CD4-positive, alpha-beta T cell treated with Interleukin-15 for 1 hour (primary cell): ENCODE measurements around the gene ARSD.
"Not testable (repeated sequence)": the region's sequence is repeated elsewhere in the genome, so short reads cannot be mapped to it uniquely, and the experiment has no call there.

Source experiments
- DNase-seq: peaks from one replicate; pipeline ENCODE4 v3.0.0-alpha.2; 2020

The ARSD gene

GRCh38 chrX:2890536-2891460, 38.3 kb downstream of the ARSD start:
- not testable (repeated sequence) for DNase-seq

- not testable (repeated sequence) for DNase-seq
Observed at GRCh38 chrX:2889706-2890490, 39.2 kb downstream of the ARSD start.

GRCh38 chrX:2889045-2889605, 40.0 kb downstream of the ARSD start:
- no peak for DNase-seq

- DNase-seq = no peak
Observed at GRCh38 chrX:2888309-2888708, 40.8 kb downstream of the ARSD start.

- DNase-seq = no peak
Observed at GRCh38 chrX:2883770-2884169, 45.4 kb downstream of the ARSD start.

- no peak for DNase-seq
Observed at GRCh38 chrX:2879670-2880069, 49.5 kb downstream of the ARSD start.

- DNase-seq = no peak
Observed at GRCh38 chrX:2878563-2878962, 50.6 kb downstream of the ARSD start.

- no peak for DNase-seq
Observed at GRCh38 chrX:2875798-2876399, 53.2 kb downstream of the ARSD start.

- no peak for DNase-seq
Observed at GRCh38 chrX:2875136-2875481, 54.0 kb downstream of the ARSD start.

GRCh38 chrX:2874222-2875135, 54.7 kb downstream of the ARSD start:
- DNase-seq = no peak

GRCh38 chrX:2872671-2873277, 56.4 kb downstream of the ARSD start:
- no peak for DNase-seq

- DNase-seq = no peak
Observed at GRCh38 chrX:2871831-2872230, 57.3 kb downstream of the ARSD start.

- DNase-seq = no peak
Observed at GRCh38 chrX:2870650-2871049, 58.5 kb downstream of the ARSD start.

- no peak for DNase-seq
Observed at GRCh38 chrX:2867206-2867605, 61.9 kb downstream of the ARSD start.

GRCh38 chrX:2863646-2864045, 65.5 kb downstream of the ARSD start:
- DNase-seq = no peak

GRCh38 chrX:2862404-2862803, 66.7 kb downstream of the ARSD start:
- DNase-seq = no peak

- DNase-seq = no peak
Observed at GRCh38 chrX:2859197-2859797, 69.8 kb downstream of the ARSD start.

- DNase-seq = no peak
Observed at GRCh38 chrX:2857566-2857965, 71.6 kb downstream of the ARSD start.

GRCh38 chrX:2855761-2856160, 73.4 kb downstream of the ARSD start:
- DNase-seq = no peak

GRCh38 chrX:2854918-2855317, 74.2 kb downstream of the ARSD start:
- DNase-seq = no peak
